22Rv1 (cell line): ENCODE measurements around the gene IQCC.

Experiments
- CTCF ChIP-seq: fragments of 450-650 bp; IDR thresholded peaks from 2 replicates; pipeline ENCODE4 v1.5.1; 2017; ENCODE audit warnings: mild to moderate bottlenecking
- ZFX ChIP-seq: fragments of 450-650 bp; IDR thresholded peaks from 2 replicates; pipeline ENCODE4 v1.6.1; 2017; ENCODE audit warnings: antibody characterized with exemption, borderline replicate concordance

GRCh38 chr1:32246888-32247273 is 41.4 kb downstream of the IQCC start, which contains the start of gene FAM167B:
- no peak for TF ChIP-seq CTCF
- TF ChIP-seq ZFX = no peak
